Embryonic facial prominence (tissue), 1 donor: ENCODE results near the gene IL2RG.
A peak's percentile ranks its signal among the peaks of the same experiment; 100 is the strongest.

Source experiments
- DNase-seq: peaks from one replicate; pipeline ENCODE4 v3.0.0-alpha.2; 2016; ENCODE audit errors: extremely low spot score

IL2RG gene

GRCh38 chrX:71107762-71108360, 3.5 kb downstream of the IL2RG start:
- no peak for DNase-seq

DNA sequence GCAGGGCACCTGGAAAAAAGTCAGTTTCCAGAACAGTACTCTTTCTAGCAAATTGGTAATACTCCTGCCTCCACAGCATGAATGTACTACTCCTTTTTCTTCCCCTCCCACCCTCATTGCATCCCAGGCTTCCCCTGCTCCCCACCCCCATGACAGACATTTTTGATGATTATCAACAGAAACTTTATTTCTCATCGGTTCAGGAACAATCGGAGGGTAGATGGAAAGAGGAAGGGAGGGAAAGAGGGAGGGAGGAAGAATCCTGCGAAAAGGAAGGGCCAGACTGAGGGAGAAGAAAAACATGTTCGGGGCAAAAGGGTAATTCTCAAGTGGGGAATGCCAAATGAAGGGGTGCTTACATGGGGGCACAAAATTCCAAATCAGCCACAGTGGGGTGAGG, 4.1 kb downstream of the IL2RG start:
- DNase-seq: no peak

- no peak for DNase-seq
These were observed 5.0 kb downstream of the IL2RG start, which contains the start of gene CXorf65 for GRCh38 chrX:71106427-71106826. TSS of gene CXorf65 (minus strand) at chrX:71106740. CDS start at chrX:71106556, 184 bp downstream.

DNA sequence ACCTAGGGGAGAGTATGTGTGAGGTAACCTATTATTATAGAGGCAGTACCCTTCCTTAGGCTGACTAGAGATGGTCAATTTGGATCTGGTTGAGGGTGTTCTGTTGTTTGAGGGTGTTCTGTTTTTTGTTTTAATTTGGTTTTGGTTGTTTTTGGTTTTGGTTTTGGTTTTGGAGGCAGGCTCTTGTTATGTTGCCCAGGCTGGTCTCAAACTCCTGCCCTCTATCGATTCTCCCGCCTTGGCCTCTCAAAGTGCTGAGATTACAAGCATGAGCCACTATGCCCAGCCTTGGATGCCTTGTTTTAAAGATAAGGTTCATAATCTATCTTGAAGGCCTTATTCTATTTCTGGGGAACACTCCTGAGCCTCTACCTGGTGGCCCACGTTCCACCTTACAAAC, 5.7 kb downstream of the IL2RG start:
- DNase-seq: no peak

DNA sequence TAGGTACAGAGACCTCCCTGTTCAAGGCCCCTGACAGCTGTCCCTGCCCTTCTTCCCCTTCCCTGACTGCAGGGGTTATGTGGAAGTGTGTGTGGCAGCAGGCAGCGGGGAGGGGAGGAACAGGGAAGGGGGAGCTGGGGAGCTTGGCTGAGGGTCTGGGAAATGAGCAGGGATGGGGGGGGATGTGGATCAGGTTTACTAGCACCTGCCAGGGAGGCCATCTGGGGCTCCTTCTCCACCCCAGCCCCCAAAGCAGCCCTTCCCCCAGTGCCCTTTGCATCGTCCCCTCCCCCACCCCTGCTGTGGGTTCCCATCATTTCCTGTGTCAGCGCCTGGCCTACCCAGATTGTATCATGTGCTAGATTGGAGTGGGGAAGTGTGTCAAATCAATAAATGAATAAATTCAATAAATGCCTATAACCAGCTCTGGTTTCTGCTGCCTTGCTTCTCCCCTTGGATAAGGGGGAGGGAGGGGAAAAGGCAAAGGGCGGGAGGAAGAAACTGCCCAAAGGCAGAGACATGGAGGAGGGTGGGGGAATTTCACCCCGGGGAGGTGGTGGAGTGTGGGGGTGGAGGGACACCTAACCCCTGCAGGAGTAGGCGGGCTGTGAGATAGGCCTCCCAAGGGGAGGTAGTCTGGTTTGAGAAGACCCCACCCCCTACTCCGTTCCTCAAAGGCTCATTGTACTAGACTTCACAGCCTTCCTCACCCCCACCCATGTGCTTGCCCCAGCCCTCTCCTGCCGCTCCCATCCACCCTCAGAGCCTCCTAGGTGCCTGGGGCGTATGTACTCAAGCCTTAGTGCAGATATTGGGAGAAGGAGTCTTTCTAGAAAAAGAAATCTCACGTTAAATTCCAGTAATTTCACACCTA, 8.0 kb downstream of the IL2RG start:
- no peak for DNase-seq

- DNase-seq: no peak
These were observed 9.1 kb downstream of the IL2RG start for GRCh38 chrX:71102292-71102691.

GRCh38 chrX:71100581-71101505, 10.5 kb downstream of the IL2RG start:
- DNase-seq: no peak

DNA sequence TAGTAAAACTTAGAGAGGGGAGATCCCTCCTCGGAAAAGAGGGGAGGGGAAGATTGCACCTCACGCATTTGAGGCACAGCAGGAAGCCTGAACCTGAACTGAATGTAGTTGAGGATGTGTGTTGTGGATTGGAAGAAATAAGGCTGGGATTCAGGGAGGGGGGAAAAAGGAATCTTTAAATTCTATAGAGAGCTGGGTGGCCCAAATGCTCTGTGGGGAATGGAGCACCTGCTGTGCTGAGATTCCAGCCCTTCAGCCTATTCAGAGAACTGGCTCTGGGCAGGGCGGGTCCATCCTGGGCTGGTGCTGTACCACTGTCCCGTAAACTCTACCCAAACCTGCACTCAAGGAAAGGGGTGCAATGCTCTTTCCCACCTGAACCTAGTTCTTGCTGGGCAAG, 11.6 kb downstream of the IL2RG start:
- no peak for DNase-seq

DNA sequence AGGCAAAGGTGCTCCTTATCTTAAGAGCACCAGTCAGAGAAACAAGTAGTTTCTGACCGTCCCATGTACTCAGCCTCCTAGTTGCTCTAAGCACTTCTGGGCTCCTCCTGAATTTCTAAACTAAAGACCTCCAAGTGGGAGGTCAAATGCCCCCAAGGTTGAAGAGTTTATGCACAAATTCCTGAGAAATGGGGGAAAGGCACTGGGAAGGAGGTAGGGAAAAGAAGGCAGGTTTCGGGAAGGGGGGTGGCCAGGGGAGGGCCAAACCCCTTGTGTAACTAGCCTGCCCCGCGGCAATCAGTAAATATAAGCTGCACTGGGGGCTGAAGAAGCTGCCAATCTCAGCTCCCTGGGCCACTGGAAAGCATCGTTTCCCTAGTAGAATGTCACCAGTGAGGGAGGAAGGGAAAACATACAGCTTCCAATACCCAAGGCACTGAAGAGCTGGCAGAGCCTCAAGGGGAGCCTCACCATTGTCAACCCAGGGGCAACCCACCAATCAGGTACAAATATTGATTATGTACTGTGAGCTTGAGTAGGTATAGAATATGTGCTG, 12.3 kb downstream of the IL2RG start:
- DNase-seq: no peak

DNA sequence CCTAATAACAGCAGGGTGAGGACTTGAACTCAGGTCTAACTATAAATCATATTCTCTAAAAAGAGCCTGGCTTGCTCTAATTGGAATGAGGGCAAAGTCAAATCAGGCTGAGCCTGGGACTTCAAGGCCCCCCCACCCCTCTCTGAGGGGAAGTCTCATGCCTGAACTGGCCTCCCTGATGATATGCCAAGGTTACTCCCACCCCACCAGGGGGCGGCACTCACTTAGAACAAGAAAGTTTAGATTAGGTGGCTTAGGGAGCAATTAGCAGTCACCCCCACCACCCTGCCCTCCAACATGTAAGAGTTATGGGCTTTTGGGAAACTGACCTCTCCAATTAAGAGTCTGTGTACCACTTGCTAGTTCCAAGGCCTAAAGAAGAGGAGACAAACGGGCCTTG, 13.1 kb downstream of the IL2RG start:
- no peak for DNase-seq

DNA sequence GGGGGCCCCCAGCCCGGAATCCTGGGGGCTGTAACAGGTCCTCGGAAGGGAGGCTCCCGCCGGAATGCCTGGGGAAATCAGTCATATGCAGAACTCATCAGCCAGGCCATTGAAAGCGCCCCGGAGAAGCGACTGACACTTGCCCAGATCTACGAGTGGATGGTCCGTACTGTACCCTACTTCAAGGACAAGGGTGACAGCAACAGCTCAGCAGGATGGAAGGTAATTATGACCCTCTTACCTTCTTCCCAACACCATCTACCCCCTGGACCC, 14.7 kb downstream of the IL2RG start:
- DNase-seq: no peak

DNA sequence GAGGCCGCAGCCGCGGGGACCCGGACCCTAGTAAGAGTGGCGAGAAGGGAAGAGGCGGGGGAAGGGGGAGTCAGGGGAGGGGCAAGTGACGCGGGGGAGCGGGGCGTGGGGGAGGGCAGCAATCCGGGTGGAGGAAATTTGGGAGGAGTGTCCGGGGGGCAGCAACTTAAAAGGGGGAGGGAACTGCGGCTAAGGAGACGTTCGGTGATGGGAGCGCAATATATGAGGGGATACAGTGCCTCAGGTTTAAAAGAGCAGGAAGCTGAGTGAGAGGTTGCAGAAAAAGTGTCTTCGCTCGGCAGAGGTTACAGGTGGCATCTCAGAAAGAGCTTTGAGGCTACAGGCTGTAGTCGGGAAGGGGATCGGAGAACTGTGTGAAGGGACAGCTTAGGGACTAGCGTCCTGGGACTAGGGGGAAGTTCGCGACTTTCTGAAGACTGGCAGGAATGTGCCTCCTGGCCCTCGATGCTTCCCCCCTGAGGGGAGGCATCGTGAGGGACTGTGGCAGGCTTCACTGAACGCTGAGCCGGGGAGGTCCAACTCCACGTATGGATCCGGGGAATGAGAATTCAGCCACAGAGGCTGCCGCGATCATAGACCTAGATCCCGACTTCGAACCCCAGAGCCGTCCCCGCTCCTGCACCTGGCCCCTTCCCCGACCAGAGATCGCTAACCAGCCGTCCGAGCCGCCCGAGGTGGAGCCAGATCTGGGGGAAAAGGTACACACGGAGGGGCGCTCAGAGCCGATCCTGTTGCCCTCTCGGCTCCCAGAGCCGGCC, 15.2 kb downstream of the IL2RG start:
- DNase-seq: peak; percentile 19

GRCh38 chrX:71095555-71095980, 15.8 kb downstream of the IL2RG start, which contains the start of gene FOXO4:
TSS of gene FOXO4 (plus strand) at chrX:71095851. CDS start at chrX:71096529, 678 bp downstream.
- peak; percentile 72 for DNase-seq

DNA sequence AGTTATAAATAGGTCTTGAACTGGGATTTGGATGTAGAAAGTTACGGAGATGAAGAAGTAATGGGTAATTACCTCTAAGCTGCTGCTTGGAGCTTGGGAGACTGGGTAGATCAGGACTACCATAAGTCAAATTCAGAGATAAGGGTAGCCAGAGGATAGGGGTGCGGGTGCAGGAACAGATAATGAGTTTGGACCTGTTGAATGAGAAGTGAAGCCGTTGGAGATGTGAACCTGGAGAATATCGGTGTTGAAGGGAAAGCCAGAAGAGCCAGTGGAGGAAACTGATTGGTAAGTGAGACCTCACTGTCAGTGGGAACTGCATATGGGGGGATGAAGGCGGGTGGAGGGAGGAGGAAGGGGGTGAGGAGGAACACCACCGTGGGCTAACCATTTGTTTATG, 16.3 kb downstream of the IL2RG start:
- DNase-seq: no peak

GRCh38 chrX:71091263-71091662, 20.1 kb downstream of the IL2RG start:
- DNase-seq: no peak

DNA sequence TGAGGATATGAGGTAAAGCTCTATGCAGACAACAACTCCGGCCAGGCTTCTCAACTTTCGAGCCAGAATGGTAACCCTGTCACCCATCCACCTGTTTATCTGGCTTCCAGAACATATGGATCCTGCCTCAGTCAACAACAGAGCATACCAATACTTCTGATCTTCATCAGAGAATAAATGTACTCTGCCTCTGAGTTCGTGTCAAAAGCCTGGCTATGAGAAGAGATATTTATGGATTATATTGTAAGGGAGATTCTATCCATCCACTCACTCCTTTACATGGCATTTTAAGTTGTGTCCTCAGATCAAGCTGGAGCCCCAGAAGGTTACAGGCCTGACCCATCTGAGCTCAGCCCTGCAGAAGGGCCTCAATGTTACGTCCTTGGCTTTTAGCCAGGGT, 25.5 kb downstream of the IL2RG start:
- no peak for DNase-seq

DNA sequence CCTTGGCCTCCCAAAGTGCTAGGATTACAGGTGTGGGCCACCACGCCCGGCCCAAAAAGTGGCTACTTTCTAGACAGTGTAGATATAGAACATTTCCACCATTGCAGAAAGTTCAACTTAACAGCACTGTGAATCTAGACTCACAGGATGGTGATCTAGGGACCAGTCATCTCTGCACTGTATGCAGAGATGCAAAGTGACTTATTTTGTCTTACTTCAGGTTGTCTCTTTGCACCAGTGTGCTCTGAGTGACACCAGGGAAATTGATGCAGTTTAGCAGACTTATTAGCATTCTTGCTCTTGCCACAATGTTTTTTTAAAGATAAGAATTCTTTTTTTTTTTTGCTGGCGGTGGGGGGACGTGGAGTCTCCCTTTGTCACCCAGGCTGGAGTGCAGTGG, 28.6 kb downstream of the IL2RG start:
- DNase-seq: no peak

GRCh38 chrX:71082124-71082647, 29.2 kb downstream of the IL2RG start:
- DNase-seq: no peak

GRCh38 chrX:71081330-71082123, 29.9 kb downstream of the IL2RG start:
- DNase-seq: no peak

GRCh38 chrX:71070531-71070930, 40.8 kb downstream of the IL2RG start:
- no peak for DNase-seq
